Measurements from ENCODE around the gene GTF2E1. TPM values are rescaled to one million over a fixed set of nuclear protein-coding genes. Genes with fewer than 3 reads are reported as not detected.

Gene GTF2E1
- total RNA-seq, 4 donors from 2014 or later = 11.3 to 25.5 (median 17.2) TPM

DNA sequence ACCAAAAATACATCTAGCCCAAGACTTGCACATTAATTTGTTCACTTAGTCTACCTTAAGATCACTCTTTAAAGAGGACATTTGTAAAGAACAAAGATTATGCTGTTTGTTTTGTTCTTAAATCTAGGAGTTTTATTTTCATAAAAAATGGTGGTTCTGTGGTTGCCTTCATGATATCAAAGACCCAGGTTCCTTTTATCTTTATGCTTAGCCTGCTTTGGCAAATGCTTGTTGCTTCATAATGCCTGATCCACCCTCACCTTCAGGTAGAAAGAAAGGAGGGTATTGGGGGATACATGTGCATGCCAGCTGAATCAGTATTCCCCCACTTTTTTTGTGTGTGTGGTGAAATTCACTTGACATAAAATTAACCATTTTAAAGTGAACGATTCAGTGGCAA, 48.5 kb downstream of the GTF2E1 start:
- no peak for TF ChIP-seq POLR2A (IDR thresholded peaks at IDR 0.05)
- TF ChIP-seq, protein P1, sequence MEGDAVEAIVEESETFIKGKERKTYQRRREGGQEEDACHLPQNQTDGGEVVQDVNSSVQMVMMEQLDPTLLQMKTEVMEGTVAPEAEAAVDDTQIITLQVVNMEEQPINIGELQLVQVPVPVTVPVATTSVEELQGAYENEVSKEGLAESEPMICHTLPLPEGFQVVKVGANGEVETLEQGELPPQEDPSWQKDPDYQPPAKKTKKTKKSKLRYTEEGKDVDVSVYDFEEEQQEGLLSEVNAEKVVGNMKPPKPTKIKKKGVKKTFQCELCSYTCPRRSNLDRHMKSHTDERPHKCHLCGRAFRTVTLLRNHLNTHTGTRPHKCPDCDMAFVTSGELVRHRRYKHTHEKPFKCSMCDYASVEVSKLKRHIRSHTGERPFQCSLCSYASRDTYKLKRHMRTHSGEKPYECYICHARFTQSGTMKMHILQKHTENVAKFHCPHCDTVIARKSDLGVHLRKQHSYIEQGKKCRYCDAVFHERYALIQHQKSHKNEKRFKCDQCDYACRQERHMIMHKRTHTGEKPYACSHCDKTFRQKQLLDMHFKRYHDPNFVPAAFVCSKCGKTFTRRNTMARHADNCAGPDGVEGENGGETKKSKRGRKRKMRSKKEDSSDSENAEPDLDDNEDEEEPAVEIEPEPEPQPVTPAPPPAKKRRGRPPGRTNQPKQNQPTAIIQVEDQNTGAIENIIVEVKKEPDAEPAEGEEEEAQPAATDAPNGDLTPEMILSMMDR (IDR thresholded peaks at IDR 0.05) = no peak
- no peak for DNase-seq
- Histone ChIP-seq H3K4me1 (no peaks in the 10 kb centered on the region), H3K9me3 (no peaks in the 10 kb centered on the region), H3K36me3 (no peaks in the 10 kb centered on the region), H3K27ac (no peak overlapping the region), H3K27me3 (no peaks in the 10 kb centered on the region), H3K4me3 (replicated peaks in 1 of 3) (no peak overlapping the region)
- intact Hi-C loops (cut with DNase I) = loop anchor here (10.0 kb wide), 1 partner anchor 546 kb away; no protein-coding TSS in a partner anchor
- WGBS, 2 donors = 85 to 95% methylated on average over 1 of the region's 1 CpG

DNA sequence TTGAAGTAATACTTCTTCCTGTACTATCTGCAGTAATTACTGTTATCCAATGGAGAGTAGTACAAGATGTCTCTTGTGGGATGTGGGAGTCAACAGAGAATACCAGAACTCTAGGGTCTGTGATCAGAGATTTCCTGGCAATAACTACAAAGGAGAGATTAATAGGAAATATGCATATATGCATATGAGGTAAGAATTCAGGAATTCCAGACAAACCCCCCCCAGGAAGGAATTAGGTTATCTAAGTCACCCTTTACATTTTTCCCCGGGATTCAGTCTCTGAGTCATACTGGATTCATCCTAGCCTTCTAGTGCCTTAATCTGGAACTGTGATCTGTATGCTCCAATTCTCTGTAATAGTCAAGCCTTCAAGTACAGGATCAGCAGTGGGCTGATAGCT, 49.4 kb downstream of the GTF2E1 start:
- Histone ChIP-seq H3K4me3 (replicated peaks in 1 of 3) (no peak overlapping the region), H3K27ac (no peak overlapping the region), H3K27me3 (no peaks in the 10 kb centered on the region), H3K4me1 (no peaks in the 10 kb centered on the region), H3K9me3 (no peaks in the 10 kb centered on the region), H3K36me3 (no peaks in the 10 kb centered on the region)
- intact Hi-C loops (cut with DNase I) = loop anchor here (10.0 kb wide), 1 partner anchor 547 kb away; no protein-coding TSS in a partner anchor
- DNase-seq = no peak
- TF ChIP-seq, protein P1 (IDR thresholded peaks at IDR 0.05) = no peak
- no peak for TF ChIP-seq POLR2A (IDR thresholded peaks at IDR 0.05)
- 78 to 89% methylated on average over 1 of the region's 1 CpG for WGBS, 2 donors

DNA sequence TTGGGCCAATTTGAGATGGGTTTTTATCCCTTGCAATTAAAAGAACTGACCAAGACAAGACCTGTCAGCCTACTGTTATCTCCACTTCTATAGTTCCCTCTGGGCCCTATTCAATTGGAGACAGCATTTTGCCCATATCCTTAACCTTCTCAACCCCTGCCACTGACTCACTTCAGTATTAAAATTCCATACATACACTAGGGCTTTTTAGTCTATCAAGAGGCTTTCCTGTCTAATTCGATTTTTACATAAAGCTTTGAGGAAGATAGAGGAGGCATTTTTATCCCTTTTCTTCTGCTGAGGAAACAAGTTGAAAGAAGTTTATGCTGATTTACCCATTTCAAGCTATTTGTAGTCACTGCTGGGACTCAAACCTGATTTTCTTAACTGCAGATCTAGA, 51.1 kb downstream of the GTF2E1 start:
- H3K4me3 ChIP-seq (replicated peaks in 1 of 3) = no peak overlapping the region
- intact Hi-C loops (cut with DNase I) = loop anchor here (10.0 kb wide), 1 partner anchor 549 kb away; no protein-coding TSS in a partner anchor
- H3K27me3 ChIP-seq = no peaks in the 10 kb centered on the region
- H3K4me1 ChIP-seq = no peaks in the 10 kb centered on the region
- DNase-seq = no peak
- no peak for TF ChIP-seq POLR2A (IDR thresholded peaks at IDR 0.05)
- TF ChIP-seq, protein P1 (IDR thresholded peaks at IDR 0.05) = no peak
- H3K36me3 ChIP-seq = no peaks in the 10 kb centered on the region
- no peaks in the 10 kb centered on the region for H3K9me3 ChIP-seq
- no peak overlapping the region for H3K27ac ChIP-seq
- WGBS, 2 donors = 76 to 87% methylated on average over 1 of the region's 1 CpG

DNA sequence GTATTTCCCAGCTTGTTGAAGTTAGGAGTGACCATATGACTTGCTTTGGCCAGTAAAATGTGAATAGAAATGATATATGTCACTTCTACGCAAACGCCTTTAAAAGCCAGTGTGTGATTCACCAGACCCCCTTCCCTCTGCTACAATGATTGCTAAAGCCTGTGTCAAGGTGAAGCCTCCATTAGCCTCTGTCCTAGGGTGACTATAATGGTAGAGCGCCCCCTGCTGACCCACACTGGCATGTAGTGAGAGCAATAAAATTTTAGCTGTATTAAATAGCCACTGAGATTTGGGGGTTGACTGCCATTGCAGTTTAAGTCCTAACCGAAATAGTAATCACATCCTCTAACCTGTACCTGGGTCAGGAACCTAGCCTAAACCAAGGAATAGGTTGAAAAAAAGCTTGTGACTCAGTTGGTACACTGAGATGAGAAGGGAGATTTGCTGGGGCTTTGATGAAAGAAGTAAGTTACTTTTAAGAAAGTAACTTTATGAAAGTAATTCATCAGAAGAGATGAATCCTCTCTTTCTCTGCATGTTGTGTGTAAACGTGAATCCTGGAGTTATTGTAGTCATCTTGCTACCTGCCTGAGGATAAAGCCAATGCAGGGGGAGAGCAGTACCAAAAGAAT, 52.6 kb downstream of the GTF2E1 start:
- no peak for TF ChIP-seq POLR2A (IDR thresholded peaks at IDR 0.05)
- TF ChIP-seq, protein P1 (IDR thresholded peaks at IDR 0.05) = peak; percentile 66 to 83 (median 78)
- DNase-seq = peak; percentile 81 to 88
- Histone ChIP-seq H3K27ac (no peak overlapping the region), H3K27me3 (no peaks in the 10 kb centered on the region), H3K4me1 (no peaks in the 10 kb centered on the region), H3K4me3 (replicated peaks in 1 of 3) (no peak overlapping the region), H3K9me3 (no peaks in the 10 kb centered on the region), H3K36me3 (no peaks in the 10 kb centered on the region)
- 41 to 42% methylated on average over 5 of the region's 5 CpGs for WGBS, 2 donors
- intact Hi-C loops (cut with DNase I) = loop anchor here (2.0 to 10.0 kb wide), 2 partner anchors 234 to 550 kb away; no protein-coding TSS in a partner anchor

DNA sequence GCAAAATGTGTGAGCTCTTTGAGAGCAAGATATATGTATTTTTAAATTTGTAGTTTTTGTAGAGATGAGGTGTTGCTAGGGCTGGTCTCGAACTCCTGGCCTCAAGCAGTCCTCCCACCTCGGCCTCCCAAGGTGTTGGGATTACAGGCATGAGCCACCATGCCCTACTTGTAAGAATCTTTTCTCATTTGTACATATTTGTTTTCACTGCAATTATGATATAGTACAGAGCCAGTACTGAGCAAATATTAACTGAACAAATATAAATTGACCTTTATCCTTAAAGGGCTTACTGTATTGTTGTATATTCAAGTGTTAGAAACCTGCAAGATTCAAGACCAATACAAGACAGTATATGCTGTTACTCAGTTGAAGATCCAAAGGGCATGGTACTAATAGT, 53.4 kb downstream of the GTF2E1 start:
- no peaks in the 10 kb centered on the region for H3K9me3 ChIP-seq
- no peaks in the 10 kb centered on the region for H3K36me3 ChIP-seq
- no peaks in the 10 kb centered on the region for H3K27me3 ChIP-seq
- TF ChIP-seq POLR2A (IDR thresholded peaks at IDR 0.05) = no peak
- TF ChIP-seq, protein P1 (IDR thresholded peaks at IDR 0.05) = no peak
- H3K27ac ChIP-seq = no peak overlapping the region
- no peaks in the 10 kb centered on the region for H3K4me1 ChIP-seq
- 88 to 90% methylated on average over 2 of the region's 2 CpGs for WGBS, 2 donors
- H3K4me3 ChIP-seq (replicated peaks in 1 of 3) = no peak overlapping the region
- DNase-seq = no peak
- intact Hi-C loops (cut with DNase I) = loop anchor here (2.0 to 10.0 kb wide), 2 partner anchors 235 to 551 kb away; no protein-coding TSS in a partner anchor

Data from thyroid gland (tissue), 4 donors.